Left ventricle myocardium inferior (tissue), 1 donor: ENCODE measurements around the gene NHLRC4. TPM values are rescaled to one million over a fixed set of nuclear protein-coding genes. Genes with fewer than 3 reads are reported as not detected.
"Not testable (repeated sequence)": the region's sequence is repeated elsewhere in the genome, so short reads cannot be mapped to it uniquely, and the experiment has no call there.

ENCODE experiments used
- DNase-seq: peaks from one replicate; pipeline ENCODE4 v3.0.0-alpha.2; 2020
- H3K27ac ChIP-seq: fragments of 200-600 bp; replicated peaks from 2 replicates; pipeline ENCODE4 v1.8.0; 2021
- H3K27me3 ChIP-seq: fragments of 200-600 bp; 2 replicates; pipeline ENCODE4 v1.8.0; 2021; ENCODE audit warnings: low read depth
- H3K36me3 ChIP-seq: fragments of 200-600 bp; 2 replicates; pipeline ENCODE4 v1.8.0; 2021
- H3K4me1 ChIP-seq: fragments of 200-600 bp; 2 replicates; pipeline ENCODE4 v1.8.0; 2021
- H3K4me3 ChIP-seq: fragments of 200-600 bp; 2 replicates; pipeline ENCODE4 v1.8.0; 2021; ENCODE audit warnings: mild to moderate bottlenecking, moderate library complexity
- H3K9me3 ChIP-seq: fragments of 200-600 bp; replicated peaks from 2 replicates; pipeline ENCODE4 v1.8.0; 2021
- intact Hi-C: fragments of 100-400 bp; cut with micrococcal nuclease; formaldehyde crosslinking; loops from one replicate; pipeline ENCODE4 v1.11.0; 2022
- total RNA-seq: library from RNA; stranded (reverse); fragmentation: NEBNext Ultra II Directional; extraction: Animal tissue kit (Norgen Biotek cat#: 25700); gene quantifications from one replicate; pipeline ENCODE4 v1.2.1, GENCODE V29; 2021
- TF ChIP-seq, protein P1 (sequence below): fragments of 200-600 bp; IDR thresholded peaks from 2 replicates; pipeline ENCODE4 v1.8.0; 2021; ENCODE audit warnings: antibody characterized with exemption, mild to moderate bottlenecking, borderline replicate concordance
- donor health status: DM: no; HTN: yes; CAD: no; lungs with severe emphysema.

Gene NHLRC4
- total RNA-seq, 1 donor from 2014 or later, result 0.11 TPM

GRCh38 chr16:593406-593805 lies 26.6 kb downstream of the NHLRC4 start:
- intact Hi-C loops, result no loop called here
- Histone ChIP-seq H3K4me3 (no peak overlapping the region), H3K36me3 (peaks cover 8% of the 10 kb centered on the region), H3K4me1 (peaks cover 46% of the 10 kb centered on the region), H3K27ac (no peak overlapping the region), H3K27me3 (no peaks in the 10 kb centered on the region), H3K9me3 (no peaks in the 10 kb centered on the region)
- DNase-seq, result no peak
- TF ChIP-seq, protein P1, sequence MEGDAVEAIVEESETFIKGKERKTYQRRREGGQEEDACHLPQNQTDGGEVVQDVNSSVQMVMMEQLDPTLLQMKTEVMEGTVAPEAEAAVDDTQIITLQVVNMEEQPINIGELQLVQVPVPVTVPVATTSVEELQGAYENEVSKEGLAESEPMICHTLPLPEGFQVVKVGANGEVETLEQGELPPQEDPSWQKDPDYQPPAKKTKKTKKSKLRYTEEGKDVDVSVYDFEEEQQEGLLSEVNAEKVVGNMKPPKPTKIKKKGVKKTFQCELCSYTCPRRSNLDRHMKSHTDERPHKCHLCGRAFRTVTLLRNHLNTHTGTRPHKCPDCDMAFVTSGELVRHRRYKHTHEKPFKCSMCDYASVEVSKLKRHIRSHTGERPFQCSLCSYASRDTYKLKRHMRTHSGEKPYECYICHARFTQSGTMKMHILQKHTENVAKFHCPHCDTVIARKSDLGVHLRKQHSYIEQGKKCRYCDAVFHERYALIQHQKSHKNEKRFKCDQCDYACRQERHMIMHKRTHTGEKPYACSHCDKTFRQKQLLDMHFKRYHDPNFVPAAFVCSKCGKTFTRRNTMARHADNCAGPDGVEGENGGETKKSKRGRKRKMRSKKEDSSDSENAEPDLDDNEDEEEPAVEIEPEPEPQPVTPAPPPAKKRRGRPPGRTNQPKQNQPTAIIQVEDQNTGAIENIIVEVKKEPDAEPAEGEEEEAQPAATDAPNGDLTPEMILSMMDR, result no peak

GRCh38 chr16:593807-594206 lies 27.0 kb downstream of the NHLRC4 start:
- H3K36me3 ChIP-seq, result peaks cover 8% of the 10 kb centered on the region
- no peaks in the 10 kb centered on the region for H3K9me3 ChIP-seq
- H3K27me3 ChIP-seq, result no peaks in the 10 kb centered on the region
- intact Hi-C loops, result no loop called here
- DNase-seq, result no peak
- H3K27ac ChIP-seq, result no peak overlapping the region
- peaks cover 42% of the 10 kb centered on the region for H3K4me1 ChIP-seq
- TF ChIP-seq, protein P1, result no peak
- H3K4me3 ChIP-seq, result no peak overlapping the region

DNA sequence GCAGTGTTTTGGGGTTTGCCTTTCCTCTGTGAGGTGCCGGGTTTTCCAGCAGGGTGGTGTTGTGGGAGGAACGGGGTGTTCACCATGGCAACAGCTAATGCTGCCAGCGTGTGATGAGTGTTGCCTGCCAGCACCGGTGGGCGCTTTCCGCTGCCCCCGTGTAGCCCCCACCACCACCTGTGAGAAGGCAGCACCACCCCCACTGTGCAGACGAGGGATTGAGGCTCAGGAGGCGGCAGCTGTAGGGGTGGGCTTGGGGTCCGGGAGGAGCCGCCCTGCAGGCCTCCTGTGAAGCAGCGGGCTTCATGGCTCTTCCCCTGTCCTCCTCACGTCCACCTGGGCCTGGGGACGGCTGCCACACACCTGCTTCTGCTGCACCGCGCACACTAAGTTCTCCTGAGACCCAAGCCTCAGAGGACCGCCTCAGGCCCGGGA lies 28.3 kb downstream of the NHLRC4 start:
- no peak overlapping the region for H3K4me3 ChIP-seq
- TF ChIP-seq, protein P1, result no peak
- H3K36me3 ChIP-seq, result peaks cover 8% of the 10 kb centered on the region
- H3K4me1 ChIP-seq, result peaks cover 34% of the 10 kb centered on the region
- H3K27ac ChIP-seq, result no peak overlapping the region
- no peaks in the 10 kb centered on the region for H3K27me3 ChIP-seq
- no peaks in the 10 kb centered on the region for H3K9me3 ChIP-seq
- intact Hi-C loops, result no loop called here
- no peak for DNase-seq

DNA sequence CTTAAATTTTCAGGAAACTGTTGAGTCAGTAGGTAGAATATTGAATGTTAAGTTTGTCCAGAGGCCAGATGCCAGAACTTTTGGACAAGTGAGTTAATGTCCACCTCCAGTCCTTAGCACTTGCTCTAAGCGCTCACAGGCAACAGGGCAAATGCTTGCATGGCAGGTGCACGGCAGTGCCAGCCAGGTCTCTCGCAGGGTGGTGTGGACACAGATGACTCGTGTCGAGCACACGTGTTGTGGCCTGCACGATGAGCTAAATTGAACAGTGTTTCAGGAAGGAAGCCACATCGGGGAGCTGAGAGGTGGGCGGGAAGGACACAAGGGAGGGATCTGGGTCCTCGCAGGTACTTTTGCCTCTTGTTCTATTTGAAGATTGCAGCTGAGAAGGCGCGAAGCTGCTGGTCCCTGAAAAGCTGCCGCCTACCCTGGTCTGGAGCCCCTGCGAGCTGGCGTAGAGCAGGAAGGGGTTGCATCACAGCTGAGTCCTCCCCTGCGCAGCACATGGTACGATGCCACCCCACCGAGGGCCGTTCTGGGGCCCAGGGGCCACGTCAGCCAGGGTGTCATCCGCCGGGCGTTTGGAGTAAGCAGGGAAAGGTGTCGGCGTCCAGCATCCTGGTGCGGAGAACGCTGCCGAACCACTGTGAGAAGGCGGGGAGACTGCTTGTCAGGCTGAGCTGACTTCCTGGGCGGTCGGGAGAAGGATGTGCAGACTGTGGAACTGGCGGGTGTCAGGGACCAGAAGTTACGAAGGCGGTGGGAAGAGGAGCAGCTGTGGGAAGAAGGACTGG lies 29.3 kb downstream of the NHLRC4 start:
- DNase-seq, result no peak
- H3K27ac ChIP-seq, result no peak overlapping the region
- peaks cover 8% of the 10 kb centered on the region for H3K36me3 ChIP-seq
- no peak overlapping the region for H3K4me3 ChIP-seq
- intact Hi-C loops, result no loop called here
- H3K9me3 ChIP-seq, result no peaks in the 10 kb centered on the region
- H3K27me3 ChIP-seq, result no peaks in the 10 kb centered on the region
- TF ChIP-seq, protein P1, result no peak
- peaks cover 24% of the 10 kb centered on the region for H3K4me1 ChIP-seq

DNA sequence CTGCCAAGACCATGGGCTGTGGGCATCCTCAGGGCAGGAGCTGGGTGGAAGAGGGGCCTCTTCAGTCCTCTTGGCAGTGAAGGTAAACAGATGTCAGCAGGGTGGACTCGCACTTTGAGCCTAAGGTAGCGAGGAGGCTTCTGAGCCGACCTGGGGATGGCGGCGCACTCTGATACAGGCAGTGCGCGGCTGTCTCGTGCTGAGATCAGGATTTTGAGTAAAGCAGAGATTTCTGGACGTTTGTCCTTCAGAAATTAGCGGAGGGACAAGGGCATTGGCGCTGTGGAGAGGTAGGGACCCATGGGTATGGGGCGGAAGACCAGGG lies 29.9 kb downstream of the NHLRC4 start:
- no peak for DNase-seq
- TF ChIP-seq, protein P1, result no peak
- intact Hi-C loops, result no loop called here

DNA sequence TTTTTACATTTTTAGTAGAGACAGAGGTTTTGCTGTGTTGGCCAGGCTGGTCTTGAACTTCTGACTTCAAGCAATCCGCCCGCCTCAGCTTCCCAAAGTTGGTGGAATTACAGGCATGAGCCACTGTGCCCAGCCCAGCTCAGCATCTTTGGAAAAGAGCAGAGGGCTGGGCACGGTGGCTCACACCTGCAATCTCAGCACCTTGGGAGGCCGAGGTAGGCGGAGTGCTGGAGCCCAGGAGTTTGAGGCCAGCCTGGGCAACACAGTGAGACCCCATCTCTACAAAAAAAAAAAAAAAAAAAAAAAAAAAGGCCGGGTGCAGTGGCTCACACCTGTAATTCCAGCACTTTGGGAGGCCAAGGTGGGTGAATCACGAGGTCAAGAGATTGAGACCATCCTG lies 30.9 kb downstream of the NHLRC4 start:
- H3K36me3 ChIP-seq, H3K9me3 ChIP-seq, H3K4me3 ChIP-seq, H3K4me1 ChIP-seq, DNase-seq, H3K27ac ChIP-seq, H3K27me3 ChIP-seq, intact Hi-C loops: not testable (repeated sequence)

More for the DNA sequence above, 29.9 kb downstream of the NHLRC4 start:
- Histone ChIP-seq H3K9me3 (no peaks in the 10 kb centered on the region), H3K4me1 (peaks cover 18% of the 10 kb centered on the region), H3K27me3 (no peaks in the 10 kb centered on the region), H3K36me3 (peaks cover 8% of the 10 kb centered on the region), H3K4me3 (no peak overlapping the region), H3K27ac (no peak overlapping the region)
